ENCODE measurements around the gene FOSB. TPM values are rescaled to one million over a fixed set of nuclear protein-coding genes. Genes with fewer than 3 reads are reported as not detected.

The FOSB gene
- total RNA-seq, 1 experiment from 2014 or later: 29.3 TPM

- H3K36me3 Mint-ChIP-seq (ENCODE audit: insufficient read depth, unreplicated experiment): peaks cover 60% of the 10 kb centered on the region
- no peak overlapping the region for H3K4me3 Mint-ChIP-seq (ENCODE audit: unreplicated experiment)
- no peak for DNase-seq (ENCODE audit: unreplicated experiment)
- BruUV-seq (replicated peaks): no TSS peak
- TF ChIP-seq, protein P1, sequence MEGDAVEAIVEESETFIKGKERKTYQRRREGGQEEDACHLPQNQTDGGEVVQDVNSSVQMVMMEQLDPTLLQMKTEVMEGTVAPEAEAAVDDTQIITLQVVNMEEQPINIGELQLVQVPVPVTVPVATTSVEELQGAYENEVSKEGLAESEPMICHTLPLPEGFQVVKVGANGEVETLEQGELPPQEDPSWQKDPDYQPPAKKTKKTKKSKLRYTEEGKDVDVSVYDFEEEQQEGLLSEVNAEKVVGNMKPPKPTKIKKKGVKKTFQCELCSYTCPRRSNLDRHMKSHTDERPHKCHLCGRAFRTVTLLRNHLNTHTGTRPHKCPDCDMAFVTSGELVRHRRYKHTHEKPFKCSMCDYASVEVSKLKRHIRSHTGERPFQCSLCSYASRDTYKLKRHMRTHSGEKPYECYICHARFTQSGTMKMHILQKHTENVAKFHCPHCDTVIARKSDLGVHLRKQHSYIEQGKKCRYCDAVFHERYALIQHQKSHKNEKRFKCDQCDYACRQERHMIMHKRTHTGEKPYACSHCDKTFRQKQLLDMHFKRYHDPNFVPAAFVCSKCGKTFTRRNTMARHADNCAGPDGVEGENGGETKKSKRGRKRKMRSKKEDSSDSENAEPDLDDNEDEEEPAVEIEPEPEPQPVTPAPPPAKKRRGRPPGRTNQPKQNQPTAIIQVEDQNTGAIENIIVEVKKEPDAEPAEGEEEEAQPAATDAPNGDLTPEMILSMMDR (IDR thresholded peaks at IDR 0.05; ENCODE audit: unreplicated experiment): no peak
- H3K4me1 Mint-ChIP-seq (ENCODE audit: insufficient read depth, unreplicated experiment): peaks cover 29% of the 10 kb centered on the region
- H3K27ac Mint-ChIP-seq (ENCODE audit: low read depth, unreplicated experiment): no peak overlapping the region
- no peaks in the 10 kb centered on the region for H3K9me3 Mint-ChIP-seq (ENCODE audit: unreplicated experiment)
- no peaks in the 10 kb centered on the region for H3K27me3 Mint-ChIP-seq (ENCODE audit: insufficient read depth, unreplicated experiment)
- ChIA-PET CTCF (interaction anchor here (0.5 to 0.6 kb wide), 3 partner anchors 49 to 1349 kb away, joined by 3 read pairs; no protein-coding TSS in a partner anchor), POLR2A (no interaction called here)
- intact Hi-C loops (cut with micrococcal nuclease): no loop called here
Observed at GRCh38 chr19:45420356-45420755, 47.4 kb upstream of the FOSB start.

DNA sequence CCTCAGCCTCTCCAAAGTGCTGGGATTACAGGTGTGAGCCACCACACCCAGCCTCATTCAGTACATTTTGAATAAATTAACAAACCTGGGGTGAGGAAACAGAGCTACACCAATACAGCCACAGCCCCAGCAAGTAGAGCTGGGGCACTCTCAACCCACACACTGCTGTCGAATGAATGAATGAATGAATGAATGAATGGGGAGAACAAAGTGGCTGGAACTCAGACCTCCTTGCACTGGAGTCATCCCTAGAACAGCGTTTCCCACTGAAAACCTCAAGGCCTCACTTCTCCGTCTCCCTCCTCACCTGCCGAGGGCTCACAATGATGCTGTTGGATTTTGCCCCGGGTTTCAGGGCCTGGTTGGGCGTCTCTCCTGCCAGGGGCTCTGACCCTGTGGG, 46.9 kb upstream of the FOSB start:
- CTCF ChIA-PET: interaction anchor here (0.5 to 1.5 kb wide), 2 partner anchors 64 to 218 kb away, joined by 3 read pairs; no protein-coding TSS in a partner anchor
- peaks cover 34% of the 10 kb centered on the region for H3K4me1 Mint-ChIP-seq (ENCODE audit: insufficient read depth, unreplicated experiment)
- H3K4me3 Mint-ChIP-seq (ENCODE audit: unreplicated experiment): no peak overlapping the region
- peaks cover 55% of the 10 kb centered on the region for H3K36me3 Mint-ChIP-seq (ENCODE audit: insufficient read depth, unreplicated experiment)
- no peak for DNase-seq (ENCODE audit: unreplicated experiment)
- no peak overlapping the region for H3K27ac Mint-ChIP-seq (ENCODE audit: low read depth, unreplicated experiment)
- H3K9me3 Mint-ChIP-seq (ENCODE audit: unreplicated experiment): no peaks in the 10 kb centered on the region
- TF ChIP-seq, protein P1 (IDR thresholded peaks at IDR 0.05; ENCODE audit: unreplicated experiment): no peak
- no peaks in the 10 kb centered on the region for H3K27me3 Mint-ChIP-seq (ENCODE audit: insufficient read depth, unreplicated experiment)
- intact Hi-C loops (cut with micrococcal nuclease): no loop called here
- BruUV-seq (replicated peaks): no TSS peak
- POLR2A ChIA-PET: no interaction called here

DNA sequence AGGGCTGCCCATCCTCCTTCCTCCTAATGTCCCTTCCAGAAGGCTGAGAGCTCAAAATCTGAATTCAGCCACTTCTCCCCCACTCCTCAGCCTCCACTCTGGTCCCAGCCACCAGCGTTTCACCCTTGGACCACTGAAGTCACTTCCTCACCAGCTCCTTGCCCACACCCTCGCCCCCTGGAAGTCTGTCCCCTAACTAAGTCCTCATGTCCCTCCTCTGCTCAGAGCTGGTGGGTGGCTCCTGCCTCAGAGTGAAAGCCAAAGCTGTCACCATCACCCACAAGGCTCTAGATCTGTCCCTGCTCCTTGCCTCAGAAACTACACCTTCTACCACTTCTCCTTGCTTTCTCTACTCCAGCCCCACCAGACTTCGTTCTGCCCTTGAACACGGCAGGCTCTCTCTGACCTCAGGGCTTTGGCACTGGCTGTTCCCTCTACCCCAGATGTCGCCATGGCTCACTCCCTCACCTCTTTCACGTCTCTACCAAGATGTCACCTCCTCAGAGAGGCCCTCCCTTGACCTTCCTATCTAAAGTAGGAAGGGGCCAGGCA, 45.8 kb upstream of the FOSB start:
- Mint-ChIP-seq H3K9me3 (ENCODE audit: unreplicated experiment) (no peaks in the 10 kb centered on the region), H3K4me1 (ENCODE audit: insufficient read depth, unreplicated experiment) (peaks cover 34% of the 10 kb centered on the region), H3K4me3 (ENCODE audit: unreplicated experiment) (peak overlapping the region; percentile 97), H3K27ac (ENCODE audit: low read depth, unreplicated experiment) (no peak overlapping the region), H3K27me3 (ENCODE audit: insufficient read depth, unreplicated experiment) (no peaks in the 10 kb centered on the region), H3K36me3 (ENCODE audit: insufficient read depth, unreplicated experiment) (peaks cover 44% of the 10 kb centered on the region)
- TF ChIP-seq, protein P1 (IDR thresholded peaks at IDR 0.05; ENCODE audit: unreplicated experiment): no peak
- intact Hi-C loops (cut with micrococcal nuclease): no loop called here
- no peak for DNase-seq (ENCODE audit: unreplicated experiment)
- BruUV-seq (replicated peaks): no TSS peak
- POLR2A ChIA-PET: no interaction called here
- CTCF ChIA-PET: interaction anchor here (1.5 kb wide), 1 partner anchor 63 kb away, joined by 3 read pairs; no protein-coding TSS in a partner anchor

DNA sequence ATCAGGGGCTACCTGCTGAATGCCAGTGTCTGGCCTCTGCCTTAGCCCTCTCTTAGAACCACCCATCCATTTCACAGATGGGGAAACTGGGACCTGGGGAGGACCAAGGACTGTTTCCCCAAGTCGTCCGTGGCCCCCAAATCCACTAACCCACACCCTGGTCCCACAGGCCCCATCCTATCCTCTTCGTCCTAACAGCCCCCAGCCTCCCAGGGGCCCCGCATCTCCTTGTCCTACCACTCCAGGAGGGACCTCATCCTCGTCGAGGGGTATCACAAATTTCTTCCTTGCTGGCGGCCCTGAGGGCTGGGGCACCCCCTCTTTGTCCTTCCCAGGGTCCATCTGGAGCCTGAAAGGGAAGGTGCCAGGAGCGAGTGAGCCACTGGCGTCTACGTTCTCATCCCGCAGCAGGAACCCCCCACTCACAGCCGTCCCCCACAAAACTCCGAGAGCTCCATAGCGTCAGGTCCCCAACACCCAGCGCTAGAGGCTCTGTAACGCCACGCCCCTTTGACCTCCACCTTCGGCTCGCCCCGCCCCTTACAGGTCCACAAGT, 44.7 kb upstream of the FOSB start:
- TF ChIP-seq, protein P1 (IDR thresholded peaks at IDR 0.05; ENCODE audit: unreplicated experiment): no peak
- Mint-ChIP-seq H3K4me3 (ENCODE audit: unreplicated experiment) (peak overlapping the region; percentile 97), H3K9me3 (ENCODE audit: unreplicated experiment) (no peaks in the 10 kb centered on the region), H3K36me3 (ENCODE audit: insufficient read depth, unreplicated experiment) (peaks cover 33% of the 10 kb centered on the region), H3K27me3 (ENCODE audit: insufficient read depth, unreplicated experiment) (no peaks in the 10 kb centered on the region), H3K27ac (ENCODE audit: low read depth, unreplicated experiment) (peak overlapping the region; percentile 100), H3K4me1 (ENCODE audit: insufficient read depth, unreplicated experiment) (peaks cover 29% of the 10 kb centered on the region)
- intact Hi-C loops (cut with micrococcal nuclease): loop anchor here (1.0 kb wide), 1 partner anchor 18 kb away; the partner anchor contains the start of gene PPP1R13L
- POLR2A ChIA-PET: interaction anchor here (0.5 to 3.4 kb wide), 9 partner anchors 16 to 480 kb away, joined by 3 to 82 read pairs (median 6); partner anchors contain the start of gene PPP1R13L
- CTCF ChIA-PET: interaction anchor here (0.8 to 21.1 kb wide), 2 partner anchors 21 to 57 kb away, joined by 3 to 386 read pairs; no protein-coding TSS in a partner anchor
- no peak for DNase-seq (ENCODE audit: unreplicated experiment)
- TSS peak; percentile 73 for BruUV-seq (replicated peaks)
